Stimulated activated CD4-positive, alpha-beta T cell treated with anti-CD3 and anti-CD28 coated beads, Interleukin-12 subunit alpha, Interleukin-12 subunit beta, amount 100 ng/mL, for 48 hours (primary cell): Measurements from ENCODE around the gene GFPT2.

Experiments
- DNase-seq, 3 donors: peaks; one replicate each; pipeline ENCODE4 v3.0.0-alpha.2; 2020; ENCODE audit warnings: low read depth in 2 of 3, low spot score in 1 of 3

GFPT2 gene

GRCh38 chr5:180287868-180288267, 65.3 kb downstream of the GFPT2 start:
- DNase-seq: no peak

GRCh38 chr5:180287404-180287803, 65.7 kb downstream of the GFPT2 start:
- no peak for DNase-seq

GRCh38 chr5:180284149-180284548, 69.0 kb downstream of the GFPT2 start:
- no peak for DNase-seq

GRCh38 chr5:180283026-180283615, 70.0 kb downstream of the GFPT2 start:
- DNase-seq: no peak

- no peak for DNase-seq
Measured at GRCh38 chr5:180282281-180282680, 70.9 kb downstream of the GFPT2 start.

- DNase-seq: no peak
Measured at GRCh38 chr5:180281706-180282105, 71.4 kb downstream of the GFPT2 start.

- no peak for DNase-seq
Measured at GRCh38 chr5:180274695-180275094, 78.4 kb downstream of the GFPT2 start.

GRCh38 chr5:180271221-180271620, 81.9 kb downstream of the GFPT2 start:
- DNase-seq: no peak

GRCh38 chr5:180259260-180259611, 93.9 kb downstream of the GFPT2 start:
- DNase-seq: no peak

- no peak for DNase-seq
Measured at GRCh38 chr5:180253036-180253824, 99.9 kb downstream of the GFPT2 start.

- DNase-seq: no peak
Measured at GRCh38 chr5:180251887-180252286, 101.2 kb downstream of the GFPT2 start.

GRCh38 chr5:180251141-180251540, 102.0 kb downstream of the GFPT2 start:
- no peak for DNase-seq
